ENCODE measurements around the gene SLC10A2.

- no peak for TF ChIP-seq CTCF (IDR thresholded peaks at IDR 0.05)
- TF ChIP-seq POLR2A (IDR thresholded peaks at IDR 0.05), result no peak
Observed at GRCh38 chr13:103004661-103005345, 61.4 kb downstream of the SLC10A2 start.

Measured in Peyer's patch (tissue), 4 donors.